H1 (cell line): ENCODE data around the gene GGT5. TPM values are rescaled to one million over a fixed set of nuclear protein-coding genes. Genes with fewer than 3 reads are reported as not detected.

ENCODE experiments used
- CTCF ChIA-PET: fragments of 300-600 bp; sonication (Branson Sonifier 250); formaldehyde crosslinking; loops from one replicate; lab custom pipeline; 2021; ENCODE audit not compliant: partially characterized antibody; lab: Charles Lee
- POLR2A ChIA-PET: fragments of 300-600 bp; sonication (Branson Sonifier 250); formaldehyde crosslinking; loops from one replicate; lab custom pipeline; 2021; ENCODE audit warnings: inconsistent platforms; ENCODE audit not compliant: partially characterized antibody; lab: Charles Lee
- DNase-seq, 2 experiments: peaks; one replicate each; pipeline versions ENCODE4 v3.0.0 to v3.0.0-alpha.2; 2010 to 2022; ENCODE audit warnings: low spot score in 2 of 2, low read depth in 1 of 2, mixed read lengths in 1 of 2
- FAIRE-seq: peaks from 2 replicates; lab custom pipeline; 2011; peaks lifted over from hg19 to GRCh38; lab: Jason Lieb, UNC
- H2AFZ ChIP-seq: 2 replicates; pipeline ENCODE4 v1.8.1; 2012; ENCODE audit warnings: low read length, inconsistent platforms
- H2AK5ac ChIP-seq: 2 replicates; pipeline ENCODE4 v1.6.1; 2013; ENCODE audit warnings: low read depth, low read length
- H2BK120ac ChIP-seq: replicated peaks from 2 replicates; pipeline ENCODE3; 2013; ENCODE audit warnings: low read depth, low read length, inconsistent platforms
- H2BK12ac ChIP-seq: 2 replicates; pipeline ENCODE4 v1.6.1; 2013; ENCODE audit warnings: low read depth, low read length
- H2BK15ac ChIP-seq: 2 replicates; pipeline ENCODE4 v1.6.1; 2013; ENCODE audit warnings: low read length
- H2BK20ac ChIP-seq: 2 replicates; pipeline ENCODE4 v1.6.1; 2013; ENCODE audit warnings: low read length
- H2BK5ac ChIP-seq: 2 replicates; pipeline ENCODE4 v1.6.1; 2013; ENCODE audit warnings: low read depth, low read length
- H3K14ac ChIP-seq: 2 replicates; pipeline ENCODE4 v1.6.1; 2013; ENCODE audit warnings: inconsistent platforms; ENCODE audit not compliant: insufficient read length
- H3K18ac ChIP-seq: 2 replicates; pipeline ENCODE4 v1.6.1; 2013; ENCODE audit warnings: low read length; ENCODE audit errors: extremely low read depth
- H3K23ac ChIP-seq: 2 replicates; pipeline ENCODE4 v1.6.1; 2013; ENCODE audit warnings: inconsistent platforms; ENCODE audit not compliant: insufficient read length
- H3K23me2 ChIP-seq: 2 replicates; pipeline ENCODE4 v1.6.1; 2013; ENCODE audit warnings: low read depth, low read length
- H3K27ac ChIP-seq: 2 replicates; pipeline ENCODE4 v1.6.1; 2011; ENCODE audit warnings: low read depth, low read length, inconsistent platforms
- H3K27me3 ChIP-seq, 4 experiments: replicated peaks in 1 of 4; 1 replicate in 1 of 4; 2 replicates in 3 of 4; pipeline versions ENCODE4 v1.6.1 to v1.8.1; 2011 to 2013; ENCODE audit warnings: low read length in 3 of 4, mild to moderate bottlenecking in 3 of 4, inconsistent platforms in 2 of 4, mixed read lengths in 2 of 4, moderate library complexity in 1 of 4; ENCODE audit not compliant: control insufficient read depth in 3 of 4, insufficient read depth in 3 of 4; ENCODE audit errors: extremely low read depth in 1 of 4
- H3K36me3 ChIP-seq, 4 experiments: 2 replicates each; pipeline versions ENCODE4 v1.6.1 to v1.8.1; 2011 to 2013; ENCODE audit warnings: mild to moderate bottlenecking in 4 of 4, low read length in 3 of 4, moderate library complexity in 2 of 4, control low read depth in 1 of 4, inconsistent platforms in 1 of 4; ENCODE audit not compliant: insufficient read depth in 4 of 4, control insufficient read depth in 2 of 4
- H3K4ac ChIP-seq: replicated peaks from 2 replicates; pipeline ENCODE3; 2013; ENCODE audit warnings: low read length, low read depth, mixed read lengths, inconsistent platforms; ENCODE audit not compliant: insufficient read length
- H3K4me1 ChIP-seq, 4 experiments: replicated peaks in 1 of 4; 1 replicate in 1 of 4; 2 replicates in 3 of 4; pipeline versions ENCODE4 v1.6.1 to v1.8.1; 2011 to 2013; ENCODE audit warnings: low read length in 3 of 4, inconsistent platforms in 2 of 4, mixed read lengths in 1 of 4; ENCODE audit not compliant: insufficient read depth in 4 of 4, control insufficient read depth in 3 of 4
- H3K4me2 ChIP-seq, 2 experiments: 2 replicates each; pipeline versions ENCODE4 v1.6.1 to v1.8.1; 2011 to 2013; ENCODE audit warnings: low read depth in 2 of 2, low read length in 2 of 2, control low read depth in 1 of 2, inconsistent platforms in 1 of 2, mild to moderate bottlenecking in 1 of 2; ENCODE audit not compliant: insufficient read depth in 1 of 2
- H3K4me3 ChIP-seq, 4 experiments: fragments of 200-600, 300-600 bp in 1 of 4; sonication (generic), shearing (Covaris generic), sonication (Bioruptor Twin) in 1 of 4; 2 replicates each; pipeline versions ENCODE4 v1.5.1 to v1.8.1; 2011 to 2016; ENCODE audit warnings: low read length in 4 of 4, low read depth in 3 of 4, control low read depth in 2 of 4, inconsistent platforms in 2 of 4, mild to moderate bottlenecking in 2 of 4, mixed read lengths in 1 of 4, moderate library complexity in 1 of 4; ENCODE audit not compliant: insufficient read depth in 2 of 4; ENCODE audit errors: extremely low read depth in 1 of 4
- H3K56ac ChIP-seq: replicated peaks from 2 replicates; pipeline ENCODE3; 2013; ENCODE audit warnings: low read depth, mild to moderate bottlenecking, mixed read lengths, low read length, inconsistent platforms; ENCODE audit not compliant: insufficient read length
- H3K79me1 ChIP-seq: 2 replicates; pipeline ENCODE4 v1.6.1; 2013; ENCODE audit warnings: low read depth, low read length, control low read depth
- H3K79me2 ChIP-seq, 2 experiments: 2 replicates each; pipeline versions ENCODE4 v1.6.1 to v1.8.1; 2012 to 2013; ENCODE audit warnings: low read length in 2 of 2, mild to moderate bottlenecking in 2 of 2, inconsistent platforms in 1 of 2; ENCODE audit not compliant: insufficient read depth in 2 of 2, control insufficient read depth in 1 of 2
- H3K9ac ChIP-seq, 4 experiments: replicated peaks in 1 of 4; 1 replicate in 1 of 4; 2 replicates in 3 of 4; pipeline versions ENCODE4 v1.6.1 to v1.8.1; 2011 to 2013; ENCODE audit warnings: low read depth in 3 of 4, low read length in 3 of 4, control low read depth in 2 of 4, mild to moderate bottlenecking in 2 of 4, moderate library complexity in 2 of 4, inconsistent platforms in 1 of 4; ENCODE audit errors: extremely low read depth in 1 of 4
- H3K9me3 ChIP-seq, 2 experiments: 2 replicates each; pipeline versions ENCODE4 v1.6.1 to v1.8.1; 2012 to 2013; ENCODE audit warnings: mild to moderate bottlenecking in 2 of 2, moderate library complexity in 2 of 2, control low read depth in 1 of 2, inconsistent platforms in 1 of 2, low read depth in 1 of 2, low read length in 1 of 2, mixed read lengths in 1 of 2; ENCODE audit not compliant: insufficient read depth in 2 of 2
- H4K20me1 ChIP-seq, 2 experiments: replicated peaks in 1 of 2; 2 replicates each; pipeline versions ENCODE3 to v1.8.1; 2011 to 2013; ENCODE audit warnings: inconsistent platforms in 2 of 2, low read length in 2 of 2, mild to moderate bottlenecking in 1 of 2; ENCODE audit not compliant: insufficient read depth in 2 of 2, control insufficient read depth in 1 of 2
- H4K5ac ChIP-seq: 2 replicates; pipeline ENCODE4 v1.6.1; 2013; ENCODE audit warnings: low read length, low read depth, mixed read lengths, inconsistent platforms; ENCODE audit not compliant: insufficient read length
- H4K8ac ChIP-seq: 2 replicates; pipeline ENCODE4 v1.8.0; 2013; ENCODE audit warnings: mild to moderate bottlenecking, moderate library complexity, low read length, inconsistent platforms; ENCODE audit not compliant: insufficient read depth; ENCODE audit errors: extremely low read depth
- H4K91ac ChIP-seq: replicated peaks from 2 replicates; pipeline ENCODE3; 2013; ENCODE audit warnings: low read length, mixed read lengths, inconsistent platforms; ENCODE audit not compliant: insufficient read length
- ATF3 ChIP-seq: IDR thresholded peaks from 2 replicates; pipeline ENCODE4 v1.6.1; 2011; ENCODE audit warnings: low read depth, mild to moderate bottlenecking, low read length; ENCODE audit not compliant: insufficient read depth
- CTCF ChIP-seq, 3 experiments: IDR thresholded peaks; 1 replicate in 2 of 3; 2 replicates in 1 of 3; pipeline versions ENCODE4 v1.5.1 to v1.6.1; 2011; ENCODE audit warnings: low read length in 3 of 3, mild to moderate bottlenecking in 3 of 3, inconsistent platforms in 2 of 3, low read depth in 1 of 3, moderate library complexity in 1 of 3; ENCODE audit not compliant: insufficient read depth in 1 of 3; ENCODE audit errors: control extremely low read depth in 1 of 3
- GTF2F1 ChIP-seq: IDR thresholded peaks from 2 replicates; pipeline ENCODE4 v1.6.1; 2012; ENCODE audit warnings: low read depth, low read length, improper control_type of control experiment, borderline replicate concordance
- HDAC2 ChIP-seq, 2 experiments: fragments of 300-600 bp in 1 of 2; sonication (generic) in 1 of 2; IDR thresholded peaks; 2 replicates each; pipeline ENCODE4 v1.6.1; 2011 to 2012; ENCODE audit warnings: low read depth in 2 of 2, low read length in 2 of 2, mild to moderate bottlenecking in 2 of 2, moderate library complexity in 2 of 2, borderline replicate concordance in 1 of 2, inconsistent platforms in 1 of 2
- MAX ChIP-seq: IDR thresholded peaks from 2 replicates; pipeline ENCODE4 v1.6.1; 2012; ENCODE audit warnings: inconsistent platforms
- RXRA ChIP-seq: IDR thresholded peaks from 2 replicates; pipeline ENCODE4 v1.6.1; 2011; ENCODE audit warnings: low read depth, mild to moderate bottlenecking, low read length, moderate library complexity; ENCODE audit not compliant: insufficient read depth
- TAF7 ChIP-seq: optimal IDR thresholded peaks from 2 replicates; pipeline ENCODE3; 2011; ENCODE audit warnings: low read depth, mild to moderate bottlenecking, inconsistent platforms, low read length, moderate library complexity, borderline replicate concordance
- WGBS, 2 experiments: shearing (Covaris generic) in 1 of 2; methylation state at CpG; one replicate each; pipeline versions ENCODE4 v1.1.6 to v1.1.7; 2013 to 2015; ENCODE audit warnings: low lambda C conversion rate in 2 of 2, mixed read lengths in 2 of 2, inconsistent platforms in 1 of 2, low coverage in 1 of 2, missing lambda C conversion rate in 1 of 2; ENCODE audit not compliant: insufficient replicate concordance in 2 of 2, insufficient coverage in 1 of 2, insufficient read length in 1 of 2; ENCODE audit errors: extremely low coverage in 1 of 2, missing lambda C conversion rate in 1 of 2; 5-methylcytosine and 5-hydroxymethylcytosine counted together
- polyA plus RNA-seq, 7 experiments: library from polyadenylated mRNA; depleted of rRNA in 3 of 7; stranded (reverse) in 5 of 7; unstranded in 2 of 7; fragments of >200 nt in 5 of 7; fragments of 200-250 nt in 2 of 7; gene quantifications; 1 replicate in 5 of 7; 2 replicates in 1 of 7; 4 replicates in 1 of 7; pipeline versions ENCODE4 v1.2.1 to v1.2.3, GENCODE V29; 2011 to 2013; ENCODE audit warnings: missing spikeins in 2 of 7, mixed read lengths in 2 of 7
- total RNA-seq: library from RNA; stranded (reverse); fragmentation: NEBNext Ultra II Directional; extraction: Animal tissue kit (Norgen Biotek cat#: 25700); gene quantifications from 2 replicates; pipeline ENCODE4 v1.2.1, GENCODE V29; 2021

GGT5 gene
- total and polyA plus RNA-seq, 2 of the 8 experiments (the other 6 are each of a cell fraction or from before 2014, with no cell fraction given): 0.05 TPM; not detected in 1

GRCh38 chr22:24183321-24184031 is 61.4 kb downstream of the GGT5 start:
- H3K27me3 ChIP-seq: no peaks in the 10 kb centered on the region
- H3K9ac ChIP-seq: no peak overlapping the region
- no peak overlapping the region for H2BK5ac ChIP-seq
- WGBS, 2 experiments: 85% methylated on average over 24 of the region's 24 CpGs; no CpG with 5 or more reads in 1 of the 2 experiments
- no peaks in the 10 kb centered on the region; the same call in 1 of the 2 replicates for H3K23me2 ChIP-seq
- no peak overlapping the region for H4K5ac ChIP-seq
- H2BK120ac ChIP-seq: no peak overlapping the region
- no peaks in the 10 kb centered on the region for H4K20me1 ChIP-seq
- no peak overlapping the region for H2AK5ac ChIP-seq
- no peak overlapping the region for H3K23ac ChIP-seq
- H2BK15ac ChIP-seq: no peak overlapping the region
- H3K56ac ChIP-seq: no peak overlapping the region
- no peak overlapping the region for H3K27ac ChIP-seq
- H3K4me1 ChIP-seq: peaks cover 0 to 13% (median 9%) of the 10 kb centered on the region in 4 experiments; a peak in 6 of 7 replicates
- no peaks in the 10 kb centered on the region for H3K9me3 ChIP-seq
- H3K4me2 ChIP-seq: no peak overlapping the region
- H3K36me3 ChIP-seq: no peaks in the 10 kb centered on the region
- H3K14ac ChIP-seq: no peak overlapping the region
- no peak overlapping the region for H4K8ac ChIP-seq
- DNase-seq (no peak), FAIRE-seq (no peak)
- H3K79me1 ChIP-seq: no peaks in the 10 kb centered on the region
- CTCF ChIA-PET: interaction anchor here (0.5 to 3.4 kb wide), 5 partner anchors 31 to 1645 kb away, joined by 3 to 8 read pairs (median 4); no protein-coding TSS in a partner anchor
- no peak overlapping the region for H2BK20ac ChIP-seq
- H3K4ac ChIP-seq: no peak overlapping the region
- POLR2A ChIA-PET: interaction anchor here (1.0 kb wide), 1 partner anchor 88 kb away, joined by 3 read pairs; no protein-coding TSS in a partner anchor
- H2AFZ ChIP-seq: no peak overlapping the region
- no peak overlapping the region for H3K4me3 ChIP-seq
- TF ChIP-seq GTF2F1: no peak
- TF ChIP-seq RXRA: no peak
- no peak for TF ChIP-seq ATF3
- TF ChIP-seq MAX: no peak
- TF ChIP-seq TAF7: no peak
- no peak for TF ChIP-seq CTCF (IDR thresholded peaks at IDR 0.05; ENCODE audit: control extremely low read depth in 1 of 3, insufficient read depth in 1 of 3, low read depth in 1 of 3, low read length in 3 of 3)
- TF ChIP-seq HDAC2 (IDR thresholded peaks at IDR 0.05; ENCODE audit: borderline replicate concordance in 1 of 2, low read depth in 2 of 2, low read length in 2 of 2): no peak
- H2BK12ac ChIP-seq: no peak overlapping the region
- H4K91ac ChIP-seq: no peak overlapping the region
- no peak overlapping the region for H3K18ac ChIP-seq
- H3K79me2 ChIP-seq: no peaks in the 10 kb centered on the region
